GM12878 (cell line): ENCODE results near the gene IRF4. TPM values are rescaled to one million over a fixed set of nuclear protein-coding genes. Genes with fewer than 3 reads are reported as not detected.

Experiments
- ATAC-seq: fragments of 200-7000 bp; cut with Tn5 transposase; 3 replicates; pipeline ENCODE4 v1.9.1; 2020; ENCODE audit warnings: mild to moderate bottlenecking, moderate library complexity
- BruUV-seq: library from RNA; stranded (reverse); fragments of 400-500 nt; replicated peaks from 2 replicates; lab custom pipeline; 2021; lab: Mats Ljungman, UMichigan
- CTCF ChIA-PET: fragments of 300-600 bp; sonication (Branson Sonifier 250); formaldehyde crosslinking; extraction: SDS; loops from one replicate; lab custom pipeline; 2021; ENCODE audit warnings: inconsistent platforms; lab: Yijun Ruan, JAX
- POLR2A ChIA-PET: fragments of 350-600 bp; formaldehyde crosslinking; extraction: SDS; loops from one replicate; lab custom pipeline; 2021; ENCODE audit warnings: inconsistent platforms; lab: Charles Lee
- RAD21 ChIA-PET: fragments of 300-600 bp; sonication (Branson Sonifier 250); formaldehyde crosslinking; loops from one replicate; lab custom pipeline; 2023; ENCODE audit warnings: antibody characterized with exemption; ENCODE audit not compliant: unreplicated experiment; lab: Charles Lee
- SMC1A ChIA-PET: fragments of 300-600 bp; sonication (Branson Sonifier 250); formaldehyde crosslinking; loops from one replicate; lab custom pipeline; 2023; ENCODE audit not compliant: unreplicated experiment, uncharacterized antibody; lab: Charles Lee
- DNase-seq: peaks from one replicate; pipeline ENCODE4 v3.0.0-alpha.2; 2011; ENCODE audit warnings: low read depth, low spot score
- FAIRE-seq: peaks from 3 replicates; lab custom pipeline; 2011; peaks lifted over from hg19 to GRCh38; lab: Jason Lieb, UNC
- H2AFZ ChIP-seq: 2 replicates; pipeline ENCODE4 v1.6.0; 2011; ENCODE audit warnings: low read depth, low read length, control low read depth; ENCODE audit not compliant: control insufficient read depth
- H3K27ac ChIP-seq: 2 replicates; pipeline ENCODE4 v1.5.1; 2011; ENCODE audit warnings: control low read depth; ENCODE audit not compliant: control insufficient read depth, insufficient read depth
- H3K27me3 ChIP-seq, 2 experiments: replicated peaks in 1 of 2; 2 replicates each; pipeline versions ENCODE4 v1.6.0 to v1.6.1; 2011; ENCODE audit warnings: low read length in 1 of 2; ENCODE audit not compliant: control insufficient read depth in 2 of 2, insufficient read depth in 2 of 2
- H3K36me3 ChIP-seq, 2 experiments: 2 replicates each; pipeline ENCODE4 v1.5.1; 2011; ENCODE audit warnings: low read length in 1 of 2; ENCODE audit not compliant: control insufficient read depth in 2 of 2, insufficient read depth in 2 of 2
- H3K4me1 ChIP-seq: 2 replicates; pipeline ENCODE4 v1.6.1; 2011; ENCODE audit warnings: mild to moderate bottlenecking, low read length, moderate library complexity, mixed read lengths; ENCODE audit not compliant: control insufficient read depth, insufficient read depth
- H3K4me2 ChIP-seq: 2 replicates; pipeline ENCODE4 v1.6.0; 2011; ENCODE audit warnings: control low read depth; ENCODE audit not compliant: control insufficient read depth, insufficient read depth
- H3K4me3 ChIP-seq: fragments of 200-600 bp; sonication (generic); 2 replicates; pipeline ENCODE4 v1.5.1; 2016
- H3K79me2 ChIP-seq: 2 replicates; pipeline ENCODE4 v1.6.0; 2011; ENCODE audit warnings: low read length; ENCODE audit not compliant: control insufficient read depth, insufficient read depth
- H3K9ac ChIP-seq: 2 replicates; pipeline ENCODE4 v1.8.0; 2011; ENCODE audit warnings: low read length, control low read depth, mixed read lengths; ENCODE audit not compliant: control insufficient read depth, insufficient read depth
- H3K9me3 ChIP-seq: replicated peaks from 3 replicates; pipeline ENCODE4 v1.5.1; 2011; ENCODE audit warnings: mild to moderate bottlenecking, low read length; ENCODE audit not compliant: control insufficient read depth, insufficient read depth
- H4K20me1 ChIP-seq: 2 replicates; pipeline ENCODE4 v1.6.0; 2011; ENCODE audit not compliant: control insufficient read depth, insufficient read depth
- DPF2 ChIP-seq: fragments of 450-650 bp; IDR thresholded peaks from 2 replicates; pipeline ENCODE4 v1.6.1; 2017; ENCODE audit warnings: mild to moderate bottlenecking
- ESRRA ChIP-seq: IDR thresholded peaks from 2 replicates; pipeline ENCODE4 v1.6.1; 2012; ENCODE audit warnings: mild to moderate bottlenecking, low read length, improper control_type of control experiment
- EZH2 ChIP-seq: IDR thresholded peaks from 2 replicates; pipeline ENCODE4 v1.6.1; 2012; ENCODE audit warnings: low read depth, mild to moderate bottlenecking, control low read depth, inconsistent platforms, low read length, borderline replicate concordance; ENCODE audit not compliant: control insufficient read depth
- FOXK2 ChIP-seq: fragments of 450-650 bp; IDR thresholded peaks from 2 replicates; pipeline ENCODE4 v1.6.1; 2017; ENCODE audit warnings: mild to moderate bottlenecking, moderate library complexity
- MEF2A ChIP-seq: IDR thresholded peaks from 2 replicates; pipeline ENCODE4 v1.6.1; 2011; ENCODE audit warnings: low read depth, mild to moderate bottlenecking, low read length, moderate library complexity; ENCODE audit not compliant: insufficient read depth
- MTA2 ChIP-seq: fragments of 450-650 bp; IDR thresholded peaks from 2 replicates; pipeline ENCODE4 v1.6.1; 2016; ENCODE audit warnings: low read depth, mild to moderate bottlenecking, moderate library complexity
- PAX8 ChIP-seq: fragments of 450-650 bp; IDR thresholded peaks from 2 replicates; pipeline ENCODE4 v1.6.1; 2017; ENCODE audit warnings: mild to moderate bottlenecking, moderate library complexity
- POLR2A ChIP-seq: IDR thresholded peaks from 2 replicates; pipeline ENCODE4 v1.6.1; 2011; ENCODE audit warnings: low read depth, mild to moderate bottlenecking, low read length
- POLR2AphosphoS5 ChIP-seq: IDR thresholded peaks from 2 replicates; pipeline ENCODE4 v1.6.1; 2011; ENCODE audit warnings: mild to moderate bottlenecking, low read length, inconsistent platforms
- POU2F2 ChIP-seq: IDR thresholded peaks from 3 replicates; pipeline ENCODE4 v1.6.1; 2011; ENCODE audit warnings: low read depth, mild to moderate bottlenecking, low read length, borderline replicate concordance
- REST ChIP-seq: IDR thresholded peaks from 2 replicates; pipeline ENCODE4 v1.6.1; 2012; ENCODE audit warnings: mild to moderate bottlenecking, low read depth, low read length
- SIX5 ChIP-seq: IDR thresholded peaks from 2 replicates; pipeline ENCODE4 v1.6.1; 2011; ENCODE audit warnings: mild to moderate bottlenecking, low read depth, low read length, moderate library complexity; ENCODE audit not compliant: severe bottlenecking
- SMC3 ChIP-seq: IDR thresholded peaks from 2 replicates; pipeline ENCODE4 v1.6.1; 2011; ENCODE audit warnings: low read length, improper control_type of control experiment, borderline replicate concordance
- STAT1 ChIP-seq: fragments of 450-650 bp; conservative IDR thresholded peaks from 2 replicates; pipeline ENCODE4 v1.6.1; 2014; ENCODE audit warnings: antibody characterized with exemption, mild to moderate bottlenecking
- TAF1 ChIP-seq: IDR thresholded peaks from 2 replicates; pipeline ENCODE4 v1.6.1; 2011; ENCODE audit warnings: mild to moderate bottlenecking, low read depth, low read length, borderline replicate concordance
- TARDBP ChIP-seq: IDR thresholded peaks from 2 replicates; pipeline ENCODE4 v1.6.1; 2016; ENCODE audit warnings: borderline replicate concordance
- TCF3 ChIP-seq: IDR thresholded peaks from 2 replicates; pipeline ENCODE4 v1.6.1; 2012; ENCODE audit warnings: low read depth, mild to moderate bottlenecking, low read length, borderline replicate concordance; ENCODE audit not compliant: insufficient read depth
- YBX1 ChIP-seq: fragments of 450-650 bp; IDR thresholded peaks from 2 replicates; pipeline ENCODE4 v1.6.1; 2016; ENCODE audit warnings: antibody characterized with exemption
- ZBTB33 ChIP-seq: fragments of 450-650 bp; IDR thresholded peaks from 2 replicates; pipeline ENCODE4 v1.6.1; 2017; ENCODE audit warnings: mild to moderate bottlenecking
- WGBS: methylation state at CpG from one replicate; pipeline ENCODE4 v1.1.6; 2016; ENCODE audit warnings: low lambda C conversion rate; ENCODE audit not compliant: insufficient replicate concordance, insufficient coverage; ENCODE audit errors: missing lambda C conversion rate; 5-methylcytosine and 5-hydroxymethylcytosine counted together
- in situ Hi-C: fragments of 300-500 bp; cut with MboI; formaldehyde crosslinking; loops from 9 replicates; pipeline ENCODE4 v1.14.3; 2018; ENCODE audit warnings: mixed read lengths
- intact Hi-C: fragments of 100-400 bp; cut with micrococcal nuclease; formaldehyde crosslinking; loops from one replicate; pipeline ENCODE4 v1.14.2; 2022; ENCODE audit not compliant: unreplicated experiment
- polyA plus RNA-seq, 11 experiments: library from polyadenylated mRNA; depleted of rRNA in 4 of 11; unstranded in 6 of 11; stranded (reverse) in 5 of 11; fragments of >200 nt; fragmentation: Nextera tagmentation in 4 of 11; fragmentation: Illumina TruSeq in 1 of 11; extraction: Ambion mirVana in 4 of 11; extraction: Trizol in 1 of 11; gene quantifications; 1 replicate in 1 of 11; 2 replicates in 10 of 11; pipeline versions ENCODE4 v1.2.1 to v1.2.3, GENCODE V29; 2011 to 2016; ENCODE audit warnings: inconsistent platforms in 2 of 11, missing spikeins in 2 of 11, low read depth in 1 of 11
- total RNA-seq, 4 experiments: library from RNA; depleted of rRNA in 3 of 4; stranded (reverse); fragments of >200 nt in 3 of 4; fragmentation: Illumina TruSeq in 1 of 4; extraction: Trizol in 1 of 4; gene quantifications; 2 replicates each; pipeline versions ENCODE4 v1.2.1 to v1.2.3, GENCODE V29; 2013 to 2021

IRF4 gene
- total and polyA plus RNA-seq, 10 of the 15 experiments (the other 5 are each of a cell fraction or from before 2014, with no cell fraction given): 50.0 to 495 (median 257) TPM

- Histone ChIP-seq H3K27ac (peak overlapping the region; percentile 48; the same call in 1 of the 2 replicates), H2AFZ (no peak overlapping the region), H4K20me1 (peaks cover 24% of the 10 kb centered on the region), H3K79me2 (peaks cover 62% of the 10 kb centered on the region), H3K4me2 (peak overlapping the region; percentile 57), H3K9ac (no peak overlapping the region), H3K4me3 (peak overlapping the region; percentile 59), H3K27me3 (no peaks in the 10 kb centered on the region), H3K4me1 (peaks cover 10% of the 10 kb centered on the region), H3K36me3 (peaks cover 49 to 67% of the 10 kb centered on the region in 2 experiments), H3K9me3 (no peaks in the 10 kb centered on the region)
- 63% methylated on average over 19 of the region's 19 CpGs for WGBS
- intact Hi-C loops (no loop called here), in situ Hi-C loops (no loop called here)
- FAIRE-seq (no peak), ATAC-seq (peak; percentile 25), DNase-seq (no peak)
- ChIA-PET POLR2A (interaction anchor here (0.6 to 4.6 kb wide), 9 partner anchors 10 to 214 kb away, joined by 3 to 42 read pairs (median 4); partner anchors contain the start of gene IRF4), RAD21 (interaction anchor here (0.5 to 5.4 kb wide), 28 partner anchors 8 to 214 kb away, joined by 3 to 50 read pairs (median 4); partner anchors contain the start of gene IRF4), SMC1A (interaction anchor here (0.6 to 6.1 kb wide), 36 partner anchors 10 to 220 kb away, joined by 3 to 68 read pairs (median 4); partner anchors contain the start of gene IRF4), CTCF (interaction anchor here (0.8 to 4.2 kb wide), 14 partner anchors 10 to 215 kb away, joined by 3 to 21 read pairs (median 4); no protein-coding TSS in a partner anchor)
- no TSS peak for BruUV-seq
- TF ChIP-seq SMC3 (no peak), YBX1 (no peak), STAT1 (no peak), REST (no peak), POU2F2 (no peak; the same call in 1 of the 3 replicates), TAF1 (0 out of 2 replicates have a peak, but pooled peaks have one; percentile 31), ESRRA (no peak), POLR2AphosphoS5 (peak; percentile 69), EZH2 (no peak), POLR2A (peak; percentile 77), MEF2A (no peak), ZBTB33 (no peak), TCF3 (peak; percentile 52; the same call in 1 of the 2 replicates), FOXK2 (no peak), PAX8 (no peak), TARDBP (no peak), MTA2 (no peak), SIX5 (no peak), DPF2 (no peak)
Observed at GRCh38 chr6:403659-404655, 12.4 kb downstream of the IRF4 start.
